Measurements from ENCODE around the gene RGPD5.
"Not testable (repeated sequence)": the region's sequence is repeated elsewhere in the genome, so short reads cannot be mapped to it uniquely, and the experiment has no call there.

DNA sequence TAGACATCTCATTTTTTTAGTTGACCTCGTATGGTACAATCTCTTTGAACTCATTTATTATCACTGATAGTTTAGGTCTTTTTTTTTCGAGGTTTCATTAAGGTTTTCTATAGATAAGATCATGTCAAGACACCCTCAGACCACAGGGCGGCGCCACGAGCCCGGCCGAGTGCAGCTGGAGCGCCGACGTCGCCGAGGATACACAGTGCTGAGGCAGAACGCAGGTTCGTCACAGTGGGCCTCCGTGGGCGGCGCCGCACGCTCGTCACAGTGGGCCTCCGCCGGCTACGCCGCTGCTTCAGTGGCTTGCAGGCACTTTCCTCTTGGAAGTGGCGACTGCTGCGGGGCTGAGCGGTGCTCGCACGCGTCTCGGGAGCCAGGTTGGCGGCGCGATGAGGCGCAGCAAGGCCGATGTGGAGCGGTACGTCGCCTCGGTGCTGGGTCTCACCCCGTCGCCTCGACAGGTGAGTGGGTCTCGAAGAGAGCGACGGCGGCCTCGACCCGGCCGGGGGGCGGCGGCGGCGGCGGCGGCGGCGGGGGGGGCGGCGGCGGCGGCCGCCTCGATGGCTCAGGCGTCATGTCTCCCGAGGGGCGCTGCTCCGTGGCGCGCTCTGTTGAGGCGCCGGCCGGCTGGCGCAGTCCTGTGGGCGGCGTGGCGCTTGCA is at the start of gene RGPD5:
- not testable (repeated sequence) for TF ChIP-seq POLR2A (IDR thresholded peaks at IDR 0.05)
- TF ChIP-seq, protein P1, sequence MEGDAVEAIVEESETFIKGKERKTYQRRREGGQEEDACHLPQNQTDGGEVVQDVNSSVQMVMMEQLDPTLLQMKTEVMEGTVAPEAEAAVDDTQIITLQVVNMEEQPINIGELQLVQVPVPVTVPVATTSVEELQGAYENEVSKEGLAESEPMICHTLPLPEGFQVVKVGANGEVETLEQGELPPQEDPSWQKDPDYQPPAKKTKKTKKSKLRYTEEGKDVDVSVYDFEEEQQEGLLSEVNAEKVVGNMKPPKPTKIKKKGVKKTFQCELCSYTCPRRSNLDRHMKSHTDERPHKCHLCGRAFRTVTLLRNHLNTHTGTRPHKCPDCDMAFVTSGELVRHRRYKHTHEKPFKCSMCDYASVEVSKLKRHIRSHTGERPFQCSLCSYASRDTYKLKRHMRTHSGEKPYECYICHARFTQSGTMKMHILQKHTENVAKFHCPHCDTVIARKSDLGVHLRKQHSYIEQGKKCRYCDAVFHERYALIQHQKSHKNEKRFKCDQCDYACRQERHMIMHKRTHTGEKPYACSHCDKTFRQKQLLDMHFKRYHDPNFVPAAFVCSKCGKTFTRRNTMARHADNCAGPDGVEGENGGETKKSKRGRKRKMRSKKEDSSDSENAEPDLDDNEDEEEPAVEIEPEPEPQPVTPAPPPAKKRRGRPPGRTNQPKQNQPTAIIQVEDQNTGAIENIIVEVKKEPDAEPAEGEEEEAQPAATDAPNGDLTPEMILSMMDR (IDR thresholded peaks at IDR 0.05): not testable (repeated sequence)
